ENCODE data around the gene OOSP2. TPM values are rescaled to one million over a fixed set of nuclear protein-coding genes. Genes with fewer than 3 reads are reported as not detected.

Gene OOSP2
- total and polyA plus RNA-seq, 2 donors, result not detected

- WGBS, result 63% methylated on average over 4 of the region's 4 CpGs
- DNase-seq (ENCODE audit: extremely low spot score), result no peak
- no peak overlapping the region for H3K4me3 ChIP-seq (ENCODE audit: low read depth, low read length)
- no peaks in the 10 kb centered on the region for H3K4me1 ChIP-seq (ENCODE audit: insufficient read depth)
- no peak overlapping the region for H3K27ac ChIP-seq (ENCODE audit: low read depth)
- H3K36me3 ChIP-seq (ENCODE audit: insufficient read depth), result no peaks in the 10 kb centered on the region
Observed at GRCh38 chr11:60095477-60096120, 55.4 kb downstream of the OOSP2 start.

GRCh38 chr11:60097189-60097588 is 57.0 kb downstream of the OOSP2 start:
- no peaks in the 10 kb centered on the region for H3K4me1 ChIP-seq (ENCODE audit: insufficient read depth)
- DNase-seq (ENCODE audit: extremely low spot score), result no peak
- no peaks in the 10 kb centered on the region for H3K36me3 ChIP-seq (ENCODE audit: insufficient read depth)
- no peak overlapping the region for H3K4me3 ChIP-seq (ENCODE audit: low read depth, low read length)
- no peak overlapping the region for H3K27ac ChIP-seq (ENCODE audit: low read depth)
- 83% methylated on average over 1 of the region's 1 CpG for whole genome bisulfite sequencing

Other genes with a start within 250 kb of the OOSP2 start
- gene MRPL16, start 229.6 kb upstream of the OOSP2 start, total RNA-seq, result 24.0 TPM
- 49.9 TPM for gene MRPL16, start 229.6 kb upstream of the OOSP2 start, polyA plus RNA-seq
- not detected for gene CBLIF, start 194.9 kb upstream of the OOSP2 start, total RNA-seq
- not detected for gene CBLIF, start 194.9 kb upstream of the OOSP2 start, polyA plus RNA-seq
- gene TCN1, start 173.9 kb upstream of the OOSP2 start, total RNA-seq, result not detected
- gene TCN1, start 173.9 kb upstream of the OOSP2 start, polyA plus RNA-seq, result 0.13 TPM
- not detected for gene OOSP3, start 161.6 kb upstream of the OOSP2 start, total RNA-seq
- not detected for gene OOSP3, start 161.6 kb upstream of the OOSP2 start, polyA plus RNA-seq
- gene OOSP1, start 102.0 kb upstream of the OOSP2 start, total RNA-seq, result 0.48 TPM
- not detected for gene OOSP1, start 102.0 kb upstream of the OOSP2 start, polyA plus RNA-seq
- not detected for gene OOSP4A, start 76.4 kb upstream of the OOSP2 start, total RNA-seq
- gene OOSP4A, start 76.4 kb upstream of the OOSP2 start, polyA plus RNA-seq, result not detected
- gene OOSP4B, start 23.2 kb upstream of the OOSP2 start, total RNA-seq, result not detected
- gene OOSP4B, start 23.2 kb upstream of the OOSP2 start, polyA plus RNA-seq, result not detected
- gene MS4A3, start 16.3 kb downstream of the OOSP2 start, total RNA-seq, result 0.69 TPM
- gene MS4A3, start 16.3 kb downstream of the OOSP2 start, polyA plus RNA-seq, result 0.08 TPM
- gene MS4A2, start 48.3 kb downstream of the OOSP2 start, total RNA-seq, result 17.3 TPM
- 1.3 TPM for gene MS4A2, start 48.3 kb downstream of the OOSP2 start, polyA plus RNA-seq
- 76.2 TPM for gene MS4A6A, start 142.7 kb downstream of the OOSP2 start, total RNA-seq
- gene MS4A6A, start 142.7 kb downstream of the OOSP2 start, polyA plus RNA-seq, result 87.3 TPM
- gene MS4A4E, start 202.7 kb downstream of the OOSP2 start, total RNA-seq, result 0.90 TPM
- 0.84 TPM for gene MS4A4E, start 202.7 kb downstream of the OOSP2 start, polyA plus RNA-seq
- gene MS4A4A, start 240.3 kb downstream of the OOSP2 start, total RNA-seq, result 31.9 TPM
- 41.0 TPM for gene MS4A4A, start 240.3 kb downstream of the OOSP2 start, polyA plus RNA-seq